Spinal cord (tissue), 10 donors: ENCODE data around the gene EVI5L. TPM values are rescaled to one million over a fixed set of nuclear protein-coding genes. Genes with fewer than 3 reads are reported as not detected.
A peak's percentile ranks its signal among the peaks of the same experiment; 100 is the strongest.

Experiments used
- DNase-seq, 6 donors: peaks; one replicate each; pipeline versions ENCODE4 v3.0.0 to v3.0.0-alpha.2; 2013 to 2015; ENCODE audit warnings: low spot score in 6 of 6, low read depth in 4 of 6
- H3K27ac ChIP-seq: one replicate; pipeline ENCODE4 v1.5.1; 2013; ENCODE audit warnings: low read depth, low read length, control low read depth
- H3K27me3 ChIP-seq: one replicate; pipeline ENCODE4 v1.6.1; 2013; ENCODE audit warnings: low read length; ENCODE audit not compliant: control insufficient read depth, insufficient read depth
- H3K36me3 ChIP-seq: one replicate; pipeline ENCODE4 v1.6.1; 2013; ENCODE audit warnings: low read length; ENCODE audit not compliant: control insufficient read depth, insufficient read depth
- H3K4me1 ChIP-seq: one replicate; pipeline ENCODE4 v1.6.1; 2013; ENCODE audit warnings: low read length; ENCODE audit not compliant: control insufficient read depth, insufficient read depth
- H3K4me3 ChIP-seq: one replicate; pipeline ENCODE4 v1.5.1; 2013; ENCODE audit warnings: low read depth, low read length, control low read depth
- H3K9me3 ChIP-seq: one replicate; pipeline ENCODE4 v1.6.1; 2013; ENCODE audit warnings: low read length; ENCODE audit not compliant: control insufficient read depth, insufficient read depth
- WGBS: methylation state at CpG from one replicate; pipeline ENCODE4 v1.1.5; 2013; ENCODE audit warnings: missing lambda C conversion rate; ENCODE audit not compliant: insufficient coverage; 5-methylcytosine and 5-hydroxymethylcytosine counted together
- polyA plus RNA-seq, 2 donors: library from polyadenylated mRNA; unstranded; fragments of 120-200 nt; gene quantifications; one replicate each; pipeline ENCODE4 v1.2.1, GENCODE V29; 2013; ENCODE audit not compliant: insufficient read length in 2 of 2
- total RNA-seq, 2 donors: library from RNA; depleted of rRNA in 1 of 2; stranded (reverse); fragments of 120-200 nt in 1 of 2; fragments of >200 nt in 1 of 2; gene quantifications; one replicate each; pipeline versions ENCODE4 v1.2.3 to v1.2.4, GENCODE V29; 2013 to 2014
- donor health status: healthy.

EVI5L gene
- total and polyA plus RNA-seq, 4 donors = 28.4 to 110 (median 67.8) TPM

DNA sequence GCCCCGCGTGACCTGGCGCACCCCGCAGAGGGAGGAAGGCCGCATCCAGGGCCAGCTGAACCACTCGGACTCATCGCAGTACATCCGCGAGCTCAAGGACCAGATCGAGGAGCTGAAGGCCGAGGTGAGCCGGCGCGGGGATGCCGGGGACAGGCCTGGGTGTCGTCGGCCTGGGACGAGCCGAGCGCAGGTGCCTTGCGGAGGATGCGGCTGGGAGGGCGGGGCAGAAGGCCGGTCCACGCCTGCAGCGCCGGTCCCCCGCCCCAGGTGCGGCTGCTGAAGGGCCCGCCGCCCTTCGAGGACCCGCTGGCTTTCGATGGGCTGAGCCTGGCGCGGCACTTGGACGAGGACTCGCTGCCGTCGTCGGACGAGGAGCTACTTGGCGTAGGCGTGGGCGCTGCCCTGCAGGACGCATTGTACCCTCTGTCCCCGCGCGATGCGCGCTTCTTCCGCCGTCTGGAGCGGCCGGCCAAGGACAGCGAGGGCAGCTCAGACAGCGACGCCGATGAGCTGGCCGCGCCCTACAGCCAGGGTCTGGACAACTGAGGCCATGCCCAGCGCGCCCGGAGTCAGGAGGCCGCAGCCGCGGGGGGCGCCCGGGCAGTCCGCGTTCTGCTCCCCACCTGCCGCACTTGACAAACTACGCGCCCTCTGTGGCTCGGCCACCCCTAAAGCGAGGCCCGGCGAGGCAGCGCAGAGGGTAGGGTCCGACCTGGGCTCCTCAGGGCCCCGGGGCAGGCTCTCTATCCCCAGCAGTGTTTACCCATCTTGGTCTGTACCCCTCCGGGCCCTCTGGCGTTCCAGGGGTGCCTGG is 33.3 kb downstream of the EVI5L start:
- Histone ChIP-seq H3K36me3 (peaks cover 72% of the 10 kb centered on the region), H3K4me1 (peaks cover 27% of the 10 kb centered on the region), H3K4me3 (no peak overlapping the region), H3K27ac (no peak overlapping the region), H3K27me3 (no peaks in the 10 kb centered on the region), H3K9me3 (no peaks in the 10 kb centered on the region)
- DNase-seq = peak in 1 of 6 donors; percentile 28
- 56% methylated on average over 83 of the region's 83 CpGs for WGBS

DNA sequence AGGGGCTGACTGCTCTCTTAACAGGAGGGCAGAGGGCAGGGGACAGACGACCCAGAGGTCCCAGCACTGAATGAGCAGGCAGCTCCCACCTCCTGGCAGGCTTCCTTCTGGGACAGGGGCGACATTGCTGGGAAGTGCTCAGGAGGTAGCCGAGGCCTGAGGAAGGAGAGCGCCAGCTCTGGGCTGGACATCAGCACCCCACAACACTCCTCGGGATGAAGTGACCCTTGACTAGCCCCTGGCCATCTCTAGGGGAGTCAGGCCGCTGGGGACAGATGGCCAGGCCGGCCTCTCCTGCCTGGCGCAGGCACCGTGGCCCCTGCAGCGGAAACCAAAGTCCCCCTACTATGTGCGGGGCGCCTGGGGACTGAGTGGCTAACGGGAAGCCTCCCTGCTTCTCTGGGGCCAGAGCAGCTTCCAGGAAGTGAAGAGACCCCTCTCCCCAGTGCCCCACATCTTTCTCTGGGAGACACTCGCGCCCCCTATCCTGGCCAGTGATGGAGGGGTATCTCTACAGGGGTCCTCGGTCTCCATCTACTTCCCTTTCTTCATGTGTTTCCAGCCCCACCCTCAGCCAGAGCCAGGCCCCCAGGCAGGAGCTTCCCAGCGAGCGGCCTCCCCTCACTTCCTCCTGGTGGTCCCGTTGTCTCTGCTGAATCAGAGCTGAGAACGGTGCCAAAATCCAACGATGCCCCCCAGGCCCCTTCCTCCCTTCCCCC is 34.1 kb downstream of the EVI5L start:
- DNase-seq = no peak

DNA sequence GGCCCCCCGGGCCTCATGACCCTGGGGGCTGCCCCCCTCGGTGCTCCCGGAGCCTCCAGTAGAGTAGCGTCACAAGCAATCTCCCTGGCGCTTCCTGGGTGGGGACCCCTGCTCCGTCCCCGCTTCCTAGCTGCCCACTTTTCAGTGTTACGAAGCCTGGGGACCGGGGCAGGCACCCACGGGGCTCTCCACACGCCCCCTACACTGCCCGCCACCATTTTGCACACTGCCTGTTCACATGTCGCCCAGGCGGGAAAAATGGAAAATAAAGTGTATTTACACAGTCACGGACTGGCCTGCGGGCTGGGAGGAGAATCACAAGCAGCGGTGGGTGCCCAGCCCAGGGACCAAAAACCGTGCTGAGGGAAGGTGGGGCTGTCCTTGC is 34.7 kb downstream of the EVI5L start:
- H3K9me3 ChIP-seq = no peaks in the 10 kb centered on the region
- H3K4me3 ChIP-seq = no peak overlapping the region
- 73% methylated on average over 17 of the region's 18 CpGs for whole genome bisulfite sequencing
- no peak overlapping the region for H3K27ac ChIP-seq
- DNase-seq = no peak
- H3K4me1 ChIP-seq = peaks cover 38% of the 10 kb centered on the region
- no peaks in the 10 kb centered on the region for H3K27me3 ChIP-seq
- peaks cover 64% of the 10 kb centered on the region for H3K36me3 ChIP-seq

More for the DNA sequence above, 34.1 kb downstream of the EVI5L start:
- peaks cover 70% of the 10 kb centered on the region for H3K36me3 ChIP-seq
- H3K27ac ChIP-seq = no peak overlapping the region
- H3K27me3 ChIP-seq = no peaks in the 10 kb centered on the region
- WGBS = 85% methylated on average over 11 of the region's 21 CpGs
- H3K9me3 ChIP-seq = no peaks in the 10 kb centered on the region
- peaks cover 34% of the 10 kb centered on the region for H3K4me1 ChIP-seq
- no peak overlapping the region for H3K4me3 ChIP-seq

DNA sequence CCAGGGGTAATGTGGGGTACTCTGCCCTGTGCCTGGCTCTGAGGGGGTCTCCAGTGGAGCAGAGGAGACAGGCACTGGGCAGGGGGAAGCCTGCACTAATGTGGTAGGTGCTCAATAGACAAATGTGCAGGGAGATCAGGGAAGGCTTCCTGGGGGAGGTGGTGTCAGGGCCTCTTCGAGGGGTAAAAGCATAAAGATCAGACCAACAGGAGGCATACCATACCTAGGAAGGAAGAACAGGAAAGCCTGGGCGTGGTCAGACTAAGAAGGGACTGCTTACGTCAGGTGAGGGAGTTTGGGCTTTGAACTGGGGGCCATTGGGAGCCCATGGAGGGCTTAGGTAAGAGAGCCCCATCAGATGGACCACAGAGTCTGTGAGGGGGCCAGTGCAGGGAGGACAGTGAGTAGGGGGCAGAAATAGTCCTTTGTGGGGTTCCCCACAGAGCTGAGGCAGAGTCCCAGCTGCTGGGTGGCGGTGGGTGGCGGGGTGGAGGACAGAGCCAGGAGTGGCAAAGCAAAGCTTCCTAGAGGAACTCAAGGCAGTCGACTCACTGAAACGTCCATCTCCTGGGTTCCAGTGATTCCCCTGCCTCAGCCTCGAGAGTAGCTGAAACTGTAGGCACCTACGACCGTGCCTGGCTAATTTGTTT is 35.4 kb downstream of the EVI5L start:
- Histone ChIP-seq H3K27ac (no peak overlapping the region), H3K9me3 (no peaks in the 10 kb centered on the region), H3K4me3 (no peak overlapping the region), H3K27me3 (no peaks in the 10 kb centered on the region), H3K36me3 (peaks cover 58% of the 10 kb centered on the region), H3K4me1 (peaks cover 42% of the 10 kb centered on the region)
- no peak for DNase-seq
- 54% methylated on average over 10 of the region's 10 CpGs for WGBS

DNA sequence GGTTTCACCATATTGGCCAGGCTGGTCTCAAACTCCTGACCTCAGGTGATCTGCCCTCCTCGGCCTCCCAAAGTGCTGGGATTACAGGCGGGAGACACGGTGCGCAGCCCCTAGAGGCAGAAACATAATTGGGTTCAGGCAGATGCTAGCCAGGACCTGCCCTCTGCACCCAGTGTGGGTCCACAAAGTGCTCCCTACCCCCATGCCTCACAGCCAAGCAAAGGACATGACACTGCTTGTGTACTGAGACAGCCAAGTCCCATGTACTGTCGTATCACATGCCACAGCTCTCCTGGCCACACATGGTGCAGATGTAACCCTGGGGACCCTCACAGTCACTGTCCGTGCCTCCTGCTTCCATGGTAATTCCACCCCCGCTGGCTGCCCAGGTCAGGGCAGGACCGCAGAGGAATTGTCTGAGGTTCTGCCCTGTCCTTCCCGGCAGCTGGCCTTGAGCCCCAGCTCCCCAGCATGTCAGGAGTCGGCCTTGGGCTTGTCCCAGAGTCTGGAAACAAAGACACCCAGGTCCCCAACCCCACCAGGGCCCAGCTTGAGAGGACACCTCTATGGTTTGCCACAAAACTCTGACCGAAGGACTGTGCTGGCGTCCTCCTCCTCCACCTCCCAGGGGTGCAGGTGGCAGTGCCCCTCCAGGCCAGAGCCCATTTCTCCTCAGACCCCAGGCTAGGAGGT is 36.5 kb downstream of the EVI5L start:
- H3K4me1 ChIP-seq = peaks cover 41% of the 10 kb centered on the region
- H3K9me3 ChIP-seq = no peaks in the 10 kb centered on the region
- DNase-seq = peak in 1 of 6 donors; percentile 15
- H3K27me3 ChIP-seq = no peaks in the 10 kb centered on the region
- WGBS = 66% methylated on average over 12 of the region's 12 CpGs
- H3K27ac ChIP-seq = no peak overlapping the region
- no peak overlapping the region for H3K4me3 ChIP-seq
- peaks cover 56% of the 10 kb centered on the region for H3K36me3 ChIP-seq

DNA sequence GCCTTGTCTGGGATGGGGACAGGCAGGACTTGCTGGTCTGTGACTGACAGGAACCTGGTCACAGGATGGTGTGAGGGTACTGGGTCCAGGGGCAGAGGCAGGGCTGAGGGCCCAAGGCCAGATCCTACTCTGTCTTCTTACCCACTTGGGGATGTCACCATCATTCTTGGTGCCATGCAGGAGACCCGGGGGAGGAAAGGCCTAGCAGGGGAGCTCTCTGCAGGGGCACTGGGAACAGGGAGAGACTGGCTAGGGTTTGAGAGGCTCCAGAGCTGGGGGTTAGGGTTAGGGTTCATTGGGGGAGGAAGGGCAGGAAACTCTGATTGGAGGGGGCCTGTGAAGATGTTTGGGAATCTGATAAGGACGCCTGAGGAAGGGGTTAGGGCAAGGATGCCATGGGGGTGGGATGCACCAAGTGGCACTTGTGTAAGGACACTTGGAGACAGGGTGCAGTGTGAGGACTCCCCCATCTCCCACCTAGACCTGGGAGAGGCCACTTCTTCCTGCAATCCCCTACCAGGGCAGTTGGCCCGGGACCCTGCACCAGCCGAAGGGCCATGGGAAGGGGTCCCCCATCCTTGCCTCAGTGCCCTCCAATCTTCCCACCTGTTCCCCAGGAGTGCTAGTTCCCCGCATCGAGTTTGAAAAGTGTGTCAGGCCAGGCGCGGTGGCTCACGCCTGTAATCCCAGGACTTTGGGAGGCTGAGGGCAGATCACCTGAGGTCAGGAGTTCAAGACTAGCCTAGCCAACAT is 37.2 kb downstream of the EVI5L start:
- 93% methylated on average over 8 of the region's 9 CpGs for WGBS
- H3K4me3 ChIP-seq = no peak overlapping the region
- no peaks in the 10 kb centered on the region for H3K27me3 ChIP-seq
- H3K27ac ChIP-seq = no peak overlapping the region
- H3K9me3 ChIP-seq = no peaks in the 10 kb centered on the region
- H3K36me3 ChIP-seq = peaks cover 56% of the 10 kb centered on the region
- DNase-seq = no peak
- H3K4me1 ChIP-seq = peaks cover 41% of the 10 kb centered on the region

DNA sequence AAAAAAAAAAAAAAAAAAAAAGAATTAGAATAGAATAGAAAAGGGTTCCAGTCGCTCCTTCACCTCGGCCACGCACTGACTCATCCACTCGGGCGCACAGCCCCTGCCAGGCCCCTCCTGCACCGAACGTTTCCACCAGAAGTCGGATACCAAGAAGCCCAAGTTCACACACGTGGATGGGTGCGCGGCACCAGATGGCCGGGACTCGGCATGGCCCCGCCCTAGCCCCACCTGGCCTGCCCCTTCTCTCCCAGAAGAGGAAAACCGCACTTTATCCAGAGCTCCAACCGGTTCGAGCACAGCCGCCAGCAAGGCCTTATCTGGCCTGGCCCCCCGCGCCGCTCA is 38.3 kb downstream of the EVI5L start:
- no peaks in the 10 kb centered on the region for H3K9me3 ChIP-seq
- 54% methylated on average over 21 of the region's 21 CpGs for WGBS
- peaks cover 49% of the 10 kb centered on the region for H3K4me1 ChIP-seq
- H3K27ac ChIP-seq = no peak overlapping the region
- peaks cover 61% of the 10 kb centered on the region for H3K36me3 ChIP-seq
- DNase-seq = no peak
- H3K27me3 ChIP-seq = peaks cover 3% of the 10 kb centered on the region
- no peak overlapping the region for H3K4me3 ChIP-seq

DNA sequence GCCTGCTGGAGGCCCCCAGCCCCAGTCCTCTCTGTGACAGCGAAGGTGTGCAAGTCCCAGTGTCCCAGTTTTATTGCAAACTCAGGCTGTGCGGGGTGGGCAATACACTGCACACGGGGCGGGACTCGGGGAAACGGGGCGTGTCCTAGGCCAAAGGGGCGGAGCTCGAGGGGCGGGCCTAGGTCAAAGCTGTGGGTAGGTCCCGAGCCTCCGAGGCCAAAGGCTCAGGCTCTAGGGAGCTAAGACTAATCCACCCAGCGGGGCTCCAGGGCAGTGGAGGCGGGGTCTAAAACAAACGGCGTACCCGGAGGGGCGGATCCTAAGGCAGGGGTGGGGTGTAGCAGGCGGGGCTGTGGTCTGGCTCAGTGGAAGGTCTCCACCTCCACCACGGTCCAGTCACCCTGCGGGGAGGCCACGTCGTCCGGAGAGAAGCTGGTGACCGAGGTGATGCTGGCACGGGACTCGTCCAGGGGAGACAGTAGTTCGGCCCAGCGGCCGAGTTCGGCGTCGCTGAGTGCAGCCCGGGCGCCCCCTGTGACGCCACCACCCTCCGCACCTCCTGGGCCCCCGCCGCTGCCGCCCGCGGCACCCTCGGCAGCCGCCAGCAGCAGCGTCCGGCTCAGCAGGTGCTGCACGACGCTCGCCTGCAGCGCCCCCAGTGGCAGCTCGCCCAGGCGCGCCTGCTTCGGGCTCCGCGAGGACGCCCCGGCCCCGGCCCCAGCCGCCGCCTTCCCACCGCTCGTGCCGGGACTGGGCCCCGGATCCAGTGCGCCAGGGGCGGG is 38.8 kb downstream of the EVI5L start:
- Histone ChIP-seq H3K27ac (no peak overlapping the region), H3K4me3 (peak overlapping the region; percentile 21), H3K9me3 (no peaks in the 10 kb centered on the region), H3K4me1 (peaks cover 55% of the 10 kb centered on the region), H3K36me3 (peaks cover 57% of the 10 kb centered on the region), H3K27me3 (peaks cover 6% of the 10 kb centered on the region)
- DNase-seq = peak in 2 of 6 donors; percentile 87 to 88
- 4% methylated on average over 62 of the region's 67 CpGs for WGBS
